HL-60 (cell line): ENCODE measurements around the gene TMEM192.
A peak's percentile ranks its signal among the peaks of the same experiment; 100 is the strongest.
"Not testable (repeated sequence)": the region's sequence is repeated elsewhere in the genome, so short reads cannot be mapped to it uniquely, and the experiment has no call there.

ENCODE experiments used
- DNase-seq, 2 experiments: peaks; one replicate each; pipeline ENCODE4 v3.0.0-alpha.2; 2010 to 2020; ENCODE audit warnings: low read depth in 1 of 2, low spot score in 1 of 2
- H3K27ac ChIP-seq: fragments of 250-450 bp; sonication (Bioruptor Pico); replicated peaks from 2 replicates; pipeline ENCODE4 v1.5.1; 2020; ENCODE audit warnings: mild to moderate bottlenecking, moderate library complexity
- H3K27me3 ChIP-seq: fragments of 250-450 bp; sonication (Bioruptor Pico); 2 replicates; pipeline ENCODE4 v1.5.1; 2021; ENCODE audit warnings: mild to moderate bottlenecking, moderate library complexity; ENCODE audit not compliant: insufficient read depth, poor library complexity, severe bottlenecking
- H3K4me3 ChIP-seq: replicated peaks from 2 replicates; pipeline ENCODE4 v1.5.1; 2011; ENCODE audit warnings: mild to moderate bottlenecking, control low read depth, low read length; ENCODE audit not compliant: insufficient read depth
- CTCF ChIP-seq: IDR thresholded peaks from one replicate; pipeline ENCODE4 v1.5.1; 2011; ENCODE audit warnings: low read length, control low read depth, inconsistent platforms; ENCODE audit not compliant: insufficient read depth
- GABPA ChIP-seq: IDR thresholded peaks from 2 replicates; pipeline ENCODE4 v1.6.1; 2012; ENCODE audit warnings: low read depth
- POLR2AphosphoS5 ChIP-seq: IDR thresholded peaks from 2 replicates; pipeline ENCODE4 v1.6.1; 2012; ENCODE audit warnings: low read depth
- REST ChIP-seq: IDR thresholded peaks from 2 replicates; pipeline ENCODE4 v1.6.1; 2012; ENCODE audit warnings: low read depth; ENCODE audit not compliant: insufficient replicate concordance
- SPI1 ChIP-seq: IDR thresholded peaks from 2 replicates; pipeline ENCODE4 v1.6.1; 2012; ENCODE audit warnings: low read depth, mild to moderate bottlenecking, borderline replicate concordance

The TMEM192 gene

GRCh38 chr4:165131247-165131832, 18.7 kb upstream of the TMEM192 start:
- H3K27me3 ChIP-seq, result peaks cover 3% of the 10 kb centered on the region
- DNase-seq, result peak in 1 of 2 experiments; percentile 64
- no peak overlapping the region for H3K4me3 ChIP-seq
- no peak overlapping the region for H3K27ac ChIP-seq
- no peak for TF ChIP-seq GABPA
- TF ChIP-seq CTCF, result peak; percentile 78
- no peak for TF ChIP-seq REST
- TF ChIP-seq SPI1, result no peak
- TF ChIP-seq POLR2AphosphoS5, result no peak

- Histone ChIP-seq H3K4me3 (no peak overlapping the region), H3K27ac (no peak overlapping the region), H3K27me3 (peaks cover 3% of the 10 kb centered on the region)
- TF ChIP-seq POLR2AphosphoS5 (no peak), CTCF (no peak), GABPA (no peak), REST (no peak), SPI1 (peak; percentile 68)
- peak in 1 of 2 experiments; percentile 17 for DNase-seq
Observed at GRCh38 chr4:165129924-165130323, 17.3 kb upstream of the TMEM192 start.

GRCh38 chr4:165125869-165126499, 13.3 kb upstream of the TMEM192 start:
- DNase-seq, H3K27ac ChIP-seq, H3K27me3 ChIP-seq, H3K4me3 ChIP-seq: not testable (repeated sequence)

GRCh38 chr4:165124488-165124887, 11.8 kb upstream of the TMEM192 start:
- TF ChIP-seq POLR2AphosphoS5 (no peak), REST (no peak), SPI1 (no peak), GABPA (no peak), CTCF (no peak)
- no peak for DNase-seq
- H3K4me3 ChIP-seq, result no peak overlapping the region
- H3K27me3 ChIP-seq, result no peaks in the 10 kb centered on the region
- H3K27ac ChIP-seq, result no peak overlapping the region
